HEK293 (cell line): ENCODE results near the gene MAP2K6.

ENCODE experiments used
- BCL11A ChIP-seq: fragments of 450-650 bp; formaldehyde crosslinking; IDR thresholded peaks from 2 replicates; pipeline ENCODE4 v1.5.1; 2016; ENCODE audit warnings: low read depth, missing biosample characterization, missing genetic modification characterization
- EGR2 ChIP-seq: fragments of 450-650 bp; formaldehyde crosslinking; IDR thresholded peaks from 2 replicates; pipeline ENCODE4 v1.5.1; 2016; ENCODE audit warnings: low read depth, missing biosample characterization, missing genetic modification characterization
- ZNF112 ChIP-seq: fragments of 450-650 bp; formaldehyde crosslinking; IDR thresholded peaks from 2 replicates; pipeline ENCODE4 v1.5.0; 2017; ENCODE audit warnings: missing biosample characterization, missing genetic modification characterization
- ZNF274 ChIP-seq, 2 experiments: fragments of 200-500 bp in 1 of 2; fragments of 450-650 bp in 1 of 2; sonication (Bioruptor generic) in 1 of 2; formaldehyde crosslinking in 1 of 2; IDR thresholded peaks; 2 replicates each; pipeline versions ENCODE4 v1.5.1 to v1.6.1; 2014 to 2016; ENCODE audit warnings: borderline replicate concordance in 1 of 2, inconsistent platforms in 1 of 2, low read length in 1 of 2, missing biosample characterization in 1 of 2, missing genetic modification characterization in 1 of 2
- ZNF404 ChIP-seq: fragments of 450-650 bp; formaldehyde crosslinking; IDR thresholded peaks from 2 replicates; pipeline ENCODE4 v1.5.1; 2017; ENCODE audit warnings: missing biosample characterization, missing genetic modification characterization
- ZNF558 ChIP-seq: fragments of 450-650 bp; formaldehyde crosslinking; IDR thresholded peaks from 2 replicates; pipeline ENCODE4 v1.5.1; 2016; ENCODE audit warnings: missing biosample characterization, missing genetic modification characterization
- ZNF792 ChIP-seq: fragments of 450-650 bp; formaldehyde crosslinking; IDR thresholded peaks from 2 replicates; pipeline ENCODE4 v1.5.1; 2016; ENCODE audit warnings: missing biosample characterization, missing genetic modification characterization
- TF ChIP-seq, protein P1 (sequence below): fragments of 450-650 bp; formaldehyde crosslinking; IDR thresholded peaks from 2 replicates; pipeline ENCODE4 v1.5.1; 2016; ENCODE audit warnings: missing biosample characterization, missing genetic modification characterization
- TF ChIP-seq, protein P2 (sequence below): fragments of 450-650 bp; formaldehyde crosslinking; IDR thresholded peaks from 2 replicates; pipeline ENCODE4 v1.5.1; 2016; ENCODE audit warnings: missing biosample characterization, missing genetic modification characterization
- TF ChIP-seq, protein P3 (sequence below): sonication (generic); formaldehyde crosslinking; IDR thresholded peaks from 2 replicates; pipeline ENCODE4 v1.8.1; 2022; ENCODE audit warnings: mild to moderate bottlenecking, moderate library complexity, missing genetic modification reagents

DNA sequence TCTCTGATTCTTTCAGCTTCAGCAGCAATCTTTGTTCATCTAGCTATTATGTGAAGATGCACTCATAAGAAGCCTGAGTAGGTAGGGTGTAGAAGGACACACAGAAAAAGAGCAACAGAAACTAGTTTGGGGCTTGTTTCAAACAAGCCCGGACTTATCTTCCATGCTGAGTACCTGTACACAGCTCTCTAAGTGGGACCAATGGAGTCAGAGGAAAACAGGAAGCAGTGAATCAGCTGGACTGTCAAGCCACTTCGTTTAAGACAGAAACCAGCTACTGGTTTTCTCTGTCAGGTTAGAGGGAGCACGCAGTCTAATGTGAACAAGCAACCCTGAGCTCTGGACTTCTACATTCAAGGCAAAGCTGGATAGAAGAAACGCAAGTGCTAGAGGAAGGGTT lies 16.0 kb downstream of the MAP2K6 start:
- TF ChIP-seq ZNF792 (tag by site-specific recombination) (no peak), ZNF404 (tag by site-specific recombination) (no peak), ZNF558 (tag by site-specific recombination) (no peak), ZNF274 (IDR thresholded peaks at IDR 0.05; ENCODE audit: low read length) (no peak), ZNF274 (tag by site-specific recombination; IDR thresholded peaks at IDR 0.05; ENCODE audit: borderline replicate concordance) (no peak), EGR2 (tag by site-specific recombination) (no peak), ZNF112 (tag by site-specific recombination) (no peak), BCL11A (tag by site-specific recombination) (no peak)
- TF ChIP-seq, protein P1, sequence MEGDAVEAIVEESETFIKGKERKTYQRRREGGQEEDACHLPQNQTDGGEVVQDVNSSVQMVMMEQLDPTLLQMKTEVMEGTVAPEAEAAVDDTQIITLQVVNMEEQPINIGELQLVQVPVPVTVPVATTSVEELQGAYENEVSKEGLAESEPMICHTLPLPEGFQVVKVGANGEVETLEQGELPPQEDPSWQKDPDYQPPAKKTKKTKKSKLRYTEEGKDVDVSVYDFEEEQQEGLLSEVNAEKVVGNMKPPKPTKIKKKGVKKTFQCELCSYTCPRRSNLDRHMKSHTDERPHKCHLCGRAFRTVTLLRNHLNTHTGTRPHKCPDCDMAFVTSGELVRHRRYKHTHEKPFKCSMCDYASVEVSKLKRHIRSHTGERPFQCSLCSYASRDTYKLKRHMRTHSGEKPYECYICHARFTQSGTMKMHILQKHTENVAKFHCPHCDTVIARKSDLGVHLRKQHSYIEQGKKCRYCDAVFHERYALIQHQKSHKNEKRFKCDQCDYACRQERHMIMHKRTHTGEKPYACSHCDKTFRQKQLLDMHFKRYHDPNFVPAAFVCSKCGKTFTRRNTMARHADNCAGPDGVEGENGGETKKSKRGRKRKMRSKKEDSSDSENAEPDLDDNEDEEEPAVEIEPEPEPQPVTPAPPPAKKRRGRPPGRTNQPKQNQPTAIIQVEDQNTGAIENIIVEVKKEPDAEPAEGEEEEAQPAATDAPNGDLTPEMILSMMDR (tag by site-specific recombination) = no peak
- TF ChIP-seq, protein P2, sequence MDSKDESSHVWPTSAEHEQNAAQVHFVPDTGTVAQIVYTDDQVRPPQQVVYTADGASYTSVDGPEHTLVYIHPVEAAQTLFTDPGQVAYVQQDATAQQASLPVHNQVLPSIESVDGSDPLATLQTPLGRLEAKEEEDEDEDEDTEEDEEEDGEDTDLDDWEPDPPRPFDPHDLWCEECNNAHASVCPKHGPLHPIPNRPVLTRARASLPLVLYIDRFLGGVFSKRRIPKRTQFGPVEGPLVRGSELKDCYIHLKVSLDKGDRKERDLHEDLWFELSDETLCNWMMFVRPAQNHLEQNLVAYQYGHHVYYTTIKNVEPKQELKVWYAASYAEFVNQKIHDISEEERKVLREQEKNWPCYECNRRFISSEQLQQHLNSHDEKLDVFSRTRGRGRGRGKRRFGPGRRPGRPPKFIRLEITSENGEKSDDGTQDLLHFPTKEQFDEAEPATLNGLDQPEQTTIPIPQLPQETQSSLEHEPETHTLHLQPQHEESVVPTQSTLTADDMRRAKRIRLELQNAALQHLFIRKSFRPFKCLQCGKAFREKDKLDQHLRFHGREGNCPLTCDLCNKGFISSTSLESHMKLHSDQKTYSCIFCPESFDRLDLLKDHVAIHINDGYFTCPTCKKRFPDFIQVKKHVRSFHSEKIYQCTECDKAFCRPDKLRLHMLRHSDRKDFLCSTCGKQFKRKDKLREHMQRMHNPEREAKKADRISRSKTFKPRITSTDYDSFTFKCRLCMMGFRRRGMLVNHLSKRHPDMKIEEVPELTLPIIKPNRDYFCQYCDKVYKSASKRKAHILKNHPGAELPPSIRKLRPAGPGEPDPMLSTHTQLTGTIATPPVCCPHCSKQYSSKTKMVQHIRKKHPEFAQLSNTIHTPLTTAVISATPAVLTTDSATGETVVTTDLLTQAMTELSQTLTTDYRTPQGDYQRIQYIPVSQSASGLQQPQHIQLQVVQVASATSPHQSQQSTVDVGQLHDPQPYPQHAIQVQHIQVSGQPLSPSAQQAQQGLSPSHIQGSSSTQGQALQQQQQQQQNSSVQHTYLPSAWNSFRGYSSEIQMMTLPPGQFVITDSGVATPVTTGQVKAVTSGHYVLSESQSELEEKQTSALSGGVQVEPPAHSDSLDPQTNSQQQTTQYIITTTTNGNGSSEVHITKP (tag by site-specific recombination) = no peak
- TF ChIP-seq, protein P3, sequence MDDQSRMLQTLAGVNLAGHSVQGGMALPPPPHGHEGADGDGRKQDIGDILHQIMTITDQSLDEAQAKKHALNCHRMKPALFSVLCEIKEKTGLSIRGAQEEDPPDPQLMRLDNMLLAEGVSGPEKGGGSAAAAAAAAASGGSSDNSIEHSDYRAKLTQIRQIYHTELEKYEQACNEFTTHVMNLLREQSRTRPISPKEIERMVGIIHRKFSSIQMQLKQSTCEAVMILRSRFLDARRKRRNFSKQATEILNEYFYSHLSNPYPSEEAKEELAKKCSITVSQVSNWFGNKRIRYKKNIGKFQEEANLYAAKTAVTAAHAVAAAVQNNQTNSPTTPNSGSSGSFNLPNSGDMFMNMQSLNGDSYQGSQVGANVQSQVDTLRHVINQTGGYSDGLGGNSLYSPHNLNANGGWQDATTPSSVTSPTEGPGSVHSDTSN (CRISPR knock-in tag) = no peak
